A549 treated with dexamethasone at 1 μM for 4 hours (cell line): ENCODE data around the gene KNSTRN. TPM values are rescaled to one million over a fixed set of nuclear protein-coding genes. Genes with fewer than 3 reads are reported as not detected.

ENCODE experiments used
- total RNA-seq: library from RNA; stranded (reverse); fragments of 200-300 nt; extraction: Qiagen RNA extraction; gene quantifications from 5 replicates; pipeline ENCODE4 v1.2.3, GENCODE V29; 2022

KNSTRN gene, protein sequence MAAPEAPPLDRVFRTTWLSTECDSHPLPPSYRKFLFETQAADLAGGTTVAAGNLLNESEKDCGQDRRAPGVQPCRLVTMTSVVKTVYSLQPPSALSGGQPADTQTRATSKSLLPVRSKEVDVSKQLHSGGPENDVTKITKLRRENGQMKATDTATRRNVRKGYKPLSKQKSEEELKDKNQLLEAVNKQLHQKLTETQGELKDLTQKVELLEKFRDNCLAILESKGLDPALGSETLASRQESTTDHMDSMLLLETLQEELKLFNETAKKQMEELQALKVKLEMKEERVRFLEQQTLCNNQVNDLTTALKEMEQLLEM
- 44.0 to 51.2 TPM (median 47.6 TPM) in 5 replicates for total RNA-seq

GRCh38 chr15:40382580-40383456 lies at the start of gene KNSTRN:
KNSTRN (plus strand) TSS chr15:40382721; CDS start chr15:40382836, 115 bp downstream.

DNA sequence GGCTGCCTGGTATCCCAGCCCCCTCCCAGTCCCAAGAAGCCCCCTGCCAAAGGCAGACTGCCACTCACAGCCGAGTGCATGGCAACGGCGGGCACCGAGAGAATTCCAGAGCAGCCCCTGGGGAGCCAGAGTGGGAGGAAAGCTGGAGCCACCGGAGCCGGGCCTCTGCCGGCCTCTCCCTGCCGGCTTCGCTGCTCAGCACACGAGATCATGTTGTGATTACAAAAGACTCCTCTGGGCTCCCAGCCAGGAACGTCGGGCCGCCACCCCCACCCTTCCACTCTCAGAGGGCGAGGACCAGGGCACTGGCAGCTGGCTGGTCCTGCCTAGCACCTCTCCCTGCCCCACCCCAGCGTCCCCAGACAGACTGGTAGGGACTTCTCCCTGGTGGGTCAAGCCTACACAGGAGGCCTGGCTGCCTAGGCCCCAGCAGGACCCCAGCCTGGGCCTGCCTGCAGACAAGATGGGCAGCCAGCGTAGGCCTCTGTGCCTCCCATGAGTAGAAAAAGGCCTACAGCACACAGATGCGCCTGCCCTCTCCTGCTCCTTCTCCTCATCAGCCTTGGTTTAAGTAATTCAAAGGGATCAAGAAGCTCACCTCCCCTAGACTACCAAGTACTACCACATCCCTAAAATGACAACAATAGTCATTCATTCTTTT lies 41.7 kb upstream of the KNSTRN start, which contains the start of gene CCDC9B:
CCDC9B (minus strand) TSS at position 200 of the 661 bp plus-strand sequence; CDS start at position 80, 120 bp downstream.

DNA sequence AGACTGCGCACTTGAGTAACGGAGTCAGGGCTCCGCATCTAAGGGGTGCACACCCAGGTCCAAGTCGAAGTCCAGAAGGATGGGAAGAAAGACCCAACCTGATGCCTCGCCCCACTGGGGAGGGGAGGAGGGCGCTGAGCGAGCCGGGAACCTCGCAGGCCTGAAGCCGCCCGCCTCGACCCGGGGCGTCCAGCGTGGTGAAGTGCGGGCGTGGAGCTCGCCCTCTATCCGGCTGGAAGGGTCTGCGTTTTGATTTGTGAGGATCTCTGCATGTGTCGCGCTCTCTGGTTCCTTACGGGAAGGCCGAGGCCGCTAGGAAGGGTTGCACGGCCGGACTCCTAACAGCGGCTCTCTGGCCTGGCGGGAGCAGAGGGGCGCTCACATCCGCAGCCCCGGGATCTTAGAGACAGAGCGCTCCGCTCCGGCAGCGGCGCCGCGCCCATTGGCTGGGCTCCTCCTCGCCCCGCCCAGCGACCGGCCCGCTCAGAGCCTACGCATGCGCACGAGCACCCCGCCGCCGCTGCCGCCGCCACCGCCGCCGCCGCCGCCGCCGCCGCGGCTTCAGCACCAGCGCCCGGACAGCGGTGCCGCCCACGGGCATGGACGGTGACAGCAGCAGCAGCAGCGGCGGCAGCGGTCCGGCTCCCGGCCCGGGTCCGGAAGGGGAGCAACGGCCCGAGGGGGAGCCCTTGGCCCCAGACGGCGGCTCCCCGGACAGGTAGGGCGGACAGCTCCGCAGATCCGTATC lies 24.6 kb upstream of the KNSTRN start, which contains the start of gene DISP2:
DISP2 (plus strand) TSS at position 497 of the 748 bp plus-strand sequence; CDS start at position 600, 103 bp downstream.

GRCh38 chr15:40405501-40406381 lies 23.2 kb downstream of the KNSTRN start, which contains the start of gene IVD:
IVD (plus strand) TSS chr15:40405795; CDS start chr15:40405828, 33 bp downstream.

DNA sequence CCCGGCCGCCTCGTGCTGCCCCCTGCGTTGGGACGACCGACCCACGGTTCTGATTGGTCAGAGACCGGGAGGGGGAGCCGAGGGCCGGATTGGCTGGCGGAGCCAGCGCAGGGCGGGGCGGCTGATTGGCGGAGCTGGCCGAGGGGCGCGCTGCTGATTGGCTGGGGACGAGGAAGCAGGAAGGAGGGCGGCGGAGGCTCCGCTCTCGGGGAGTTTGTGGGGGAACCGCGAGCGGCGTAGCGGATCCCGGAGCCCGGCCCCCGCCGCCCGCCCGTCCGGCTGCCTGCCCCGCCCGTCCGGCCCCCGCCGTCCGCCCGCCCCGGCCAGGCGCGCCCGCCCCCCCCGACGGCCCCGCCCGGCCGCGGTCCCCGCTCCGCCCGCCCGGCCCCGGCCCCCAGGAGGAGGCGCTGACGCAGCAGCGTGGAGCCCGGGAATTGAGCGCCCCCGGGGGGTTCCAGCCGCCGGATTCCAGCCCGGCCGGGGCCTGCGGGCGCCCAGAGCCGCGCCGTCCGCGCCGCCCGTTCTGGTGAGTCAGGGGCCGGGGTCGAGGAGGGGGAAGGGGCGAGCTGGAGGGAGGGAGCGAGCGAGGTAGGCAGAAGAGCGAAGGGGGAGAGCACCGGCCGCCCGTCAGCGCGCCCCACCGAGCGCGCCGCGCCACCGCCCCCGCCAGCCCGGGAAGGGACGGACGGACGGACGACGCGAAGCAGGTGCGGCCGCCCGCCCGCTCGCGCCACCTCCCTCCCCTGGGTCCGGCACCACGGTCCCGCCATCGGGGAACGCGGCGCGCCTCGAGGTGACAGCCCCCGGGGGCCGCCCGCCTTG lies 58.4 kb downstream of the KNSTRN start, which contains the start of gene BAHD1:
BAHD1 (plus strand) TSS at position 211 of the 822 bp plus-strand sequence. CDS start 17,512 bp downstream, outside the sequence.

Other genes starting within 250 kb of the KNSTRN start
- gene BUB1B, start 221.7 kb upstream of the KNSTRN start, total RNA-seq: 25.6 to 30.3 TPM (median 28.8 TPM) in 5 replicates
- gene PAK6, start 143.7 kb upstream of the KNSTRN start, total RNA-seq: 0.29 to 0.68 TPM (median 0.34 TPM) in 5 replicates
- gene ANKRD63, start 99.7 kb upstream of the KNSTRN start, total RNA-seq: 0.20 to 0.49 TPM (median 0.26 TPM) in 5 replicates
- 0.50 to 1.0 TPM (median 0.90 TPM) in 5 replicates for gene PLCB2, start 74.8 kb upstream of the KNSTRN start, total RNA-seq
- gene INAFM2, start 59.0 kb upstream of the KNSTRN start, total RNA-seq: 6.2 to 8.2 TPM (median 7.0 TPM) in 5 replicates
- 13.0 to 26.8 TPM (median 19.2 TPM) in 5 replicates for gene CCDC9B, start 41.8 kb upstream of the KNSTRN start, total RNA-seq
- not detected in 5 replicates for gene PHGR1, start 31.7 kb upstream of the KNSTRN start, total RNA-seq
- gene DISP2, start 24.5 kb upstream of the KNSTRN start, total RNA-seq: 1.1 to 1.9 TPM (median 1.5 TPM) in 5 replicates
- gene IVD, start 23.1 kb downstream of the KNSTRN start, total RNA-seq: 9.3 to 13.5 TPM (median 12.0 TPM) in 5 replicates
- gene BAHD1, start 58.2 kb downstream of the KNSTRN start, total RNA-seq: 9.4 to 11.6 TPM (median 11.2 TPM) in 5 replicates
- 14.0 to 20.1 TPM (median 17.6 TPM) in 5 replicates for gene CHST14, start 88.3 kb downstream of the KNSTRN start, total RNA-seq
- 10.9 to 20.7 TPM (median 11.0 TPM) in 5 replicates for gene CCDC32, start 182.3 kb downstream of the KNSTRN start, total RNA-seq
- gene RPUSD2, start 186.6 kb downstream of the KNSTRN start, total RNA-seq: 13.0 to 15.6 TPM (median 15.3 TPM) in 5 replicates
- gene KNL1, start 211.5 kb downstream of the KNSTRN start, total RNA-seq: 5.3 to 8.7 TPM (median 8.0 TPM) in 5 replicates